Fibroblast of mammary gland (primary cell): ENCODE measurements around the gene NOCT.
"Not testable (repeated sequence)": the region's sequence is repeated elsewhere in the genome, so short reads cannot be mapped to it uniquely, and the experiment has no call there.

Experiments used
- DNase-seq: peaks from one replicate; pipeline ENCODE4 v3.0.0-alpha.2; 2010; ENCODE audit warnings: low read depth
- H3K4me3 ChIP-seq: 2 replicates; pipeline ENCODE4 v1.5.1; 2011; ENCODE audit warnings: low read depth, mild to moderate bottlenecking, low read length, moderate library complexity; ENCODE audit not compliant: control insufficient read depth
- CTCF ChIP-seq: conservative IDR thresholded peaks from 2 replicates; pipeline ENCODE4 v1.5.1; 2011; ENCODE audit warnings: low read depth, low read length, inconsistent platforms; ENCODE audit not compliant: control insufficient read depth, insufficient read depth

The NOCT gene

GRCh38 chr4:139044291-139044690 lies 28.7 kb downstream of the NOCT start:
- no peak for TF ChIP-seq CTCF
- no peak for DNase-seq

DNA sequence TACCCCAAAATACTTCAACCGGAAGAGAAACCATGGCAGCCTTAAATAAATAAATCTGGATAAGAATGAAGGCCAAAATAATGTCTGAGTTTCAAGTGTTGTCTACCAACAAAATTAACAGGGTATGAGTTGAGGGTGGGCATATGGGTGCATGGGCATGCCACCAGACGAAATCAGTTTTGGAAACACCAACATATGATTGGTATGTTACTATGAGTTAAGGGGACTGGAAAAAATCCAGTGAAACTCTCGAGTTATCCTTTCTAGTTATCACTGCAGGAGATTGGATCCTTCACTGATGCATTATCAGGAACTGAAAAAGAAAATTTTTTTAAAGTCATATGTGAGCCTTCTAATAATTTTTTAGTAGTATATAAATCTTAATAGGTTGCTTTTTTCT lies 32.4 kb downstream of the NOCT start:
- no peak for DNase-seq
- TF ChIP-seq CTCF, result no peak
- no peak overlapping the region for H3K4me3 ChIP-seq

More at GRCh38 chr4:139044291-139044690, 28.7 kb downstream of the NOCT start:
- no peak overlapping the region for H3K4me3 ChIP-seq

GRCh38 chr4:139050446-139050845 lies 34.9 kb downstream of the NOCT start:
- peak; percentile 56 for DNase-seq
- no peak for TF ChIP-seq CTCF
- H3K4me3 ChIP-seq, result no peak overlapping the region

- no peak overlapping the region for H3K4me3 ChIP-seq
- no peak for DNase-seq
- no peak for TF ChIP-seq CTCF
These were observed 38.3 kb downstream of the NOCT start for GRCh38 chr4:139053909-139054308.

- no peak for TF ChIP-seq CTCF
- H3K4me3 ChIP-seq, result no peak overlapping the region
- DNase-seq, result peak; percentile 18
These were observed 39.4 kb downstream of the NOCT start for GRCh38 chr4:139054791-139055505.

GRCh38 chr4:139059026-139059425 lies 43.4 kb downstream of the NOCT start:
- H3K4me3 ChIP-seq, DNase-seq: not testable (repeated sequence)

- H3K4me3 ChIP-seq, result no peak overlapping the region
- no peak for TF ChIP-seq CTCF
- DNase-seq, result no peak
These were observed 45.0 kb downstream of the NOCT start for GRCh38 chr4:139060591-139060990.
